ENCODE results near the gene CCNJ.

GRCh38 chr10:96089116-96089515 lies 45.7 kb downstream of the CCNJ start:
- TF ChIP-seq POLR2AphosphoS5 (IDR thresholded peaks at IDR 0.05; ENCODE audit: low read depth, low read length), result no peak
- TF ChIP-seq REST (IDR thresholded peaks at IDR 0.05; ENCODE audit: insufficient read depth in 1 of 2, low read depth in 2 of 2, low read length in 2 of 2), result no peak

Data from PFSK-1 (cell line).